OCI-LY7 (cell line): Measurements from ENCODE around the gene GMPPA.

Experiments
- CTCF ChIP-seq: fragments of 200-600 bp; sonication (generic); conservative IDR thresholded peaks from 2 replicates; pipeline ENCODE4 v1.5.1; 2014; ENCODE audit warnings: mild to moderate bottlenecking, antibody characterized with exemption, low read length, moderate library complexity, mixed read lengths
- EZH2phosphoT487 ChIP-seq: fragments of 200-600 bp; sonication (generic); IDR thresholded peaks from 2 replicates; pipeline ENCODE4 v1.6.1; 2018; ENCODE audit warnings: low read depth, borderline replicate concordance, mild to moderate bottlenecking, mixed run types, antibody characterized with exemption, low read length, moderate library complexity, mixed read lengths

GRCh38 chr2:219478916-219479315, 19.8 kb upstream of the GMPPA start:
- TF ChIP-seq CTCF (no peak), EZH2phosphoT487 (no peak)
